Stimulated activated naive CD8-positive, alpha-beta T cell treated with anti-CD3 and anti-CD28 coated beads, Interleukin-15, Interleukin-2, amounts not matched to agents 100 U/mL and 50 U/mL, for 24 hours (primary cell): ENCODE measurements around the gene FBXL3.
A peak's percentile ranks its signal among the peaks of the same experiment; 100 is the strongest.
"Not testable (repeated sequence)": the region's sequence is repeated elsewhere in the genome, so short reads cannot be mapped to it uniquely, and the experiment has no call there.

Source experiments
- ATAC-seq: fragments of 150-1000 bp; cut with Tn5 transposase; one replicate; pipeline ENCODE4 v1.10.0; 2021
- DNase-seq: peaks from one replicate; pipeline ENCODE4 v3.0.0; 2021

The FBXL3 gene

GRCh38 chr13:76983676-76984075 lies 43.3 kb downstream of the FBXL3 start:
- ATAC-seq: no peak
- no peak for DNase-seq

GRCh38 chr13:76982061-76982460 lies 44.9 kb downstream of the FBXL3 start:
- ATAC-seq (no peak), DNase-seq (no peak)

- DNase-seq (peak; percentile 96), ATAC-seq (peak; percentile 100)
Measured at GRCh38 chr13:76980075-76980718, 46.8 kb downstream of the FBXL3 start.

- ATAC-seq (no peak), DNase-seq (no peak)
Measured at GRCh38 chr13:76976929-76977328, 50.0 kb downstream of the FBXL3 start.

- ATAC-seq (no peak), DNase-seq (no peak)
Measured at GRCh38 chr13:76976490-76976889, 50.5 kb downstream of the FBXL3 start.

- no peak for ATAC-seq
Measured at GRCh38 chr13:76975863-76976262, 51.1 kb downstream of the FBXL3 start.

GRCh38 chr13:76974618-76974975 lies 52.4 kb downstream of the FBXL3 start:
- no peak for ATAC-seq
- no peak for DNase-seq

More at GRCh38 chr13:76975863-76976262, 51.1 kb downstream of the FBXL3 start:
- no peak for DNase-seq

GRCh38 chr13:76973920-76974617 lies 52.9 kb downstream of the FBXL3 start:
- ATAC-seq (no peak), DNase-seq (no peak)

GRCh38 chr13:76971851-76972829 lies 54.8 kb downstream of the FBXL3 start:
- DNase-seq: no peak
- no peak for ATAC-seq

- ATAC-seq (no peak), DNase-seq (no peak)
Measured at GRCh38 chr13:76971215-76971614, 55.7 kb downstream of the FBXL3 start.

- ATAC-seq: no peak
- no peak for DNase-seq
Measured at GRCh38 chr13:76969488-76970365, 57.2 kb downstream of the FBXL3 start.

- ATAC-seq: no peak
- no peak for DNase-seq
Measured at GRCh38 chr13:76968041-76968440, 58.9 kb downstream of the FBXL3 start.

GRCh38 chr13:76967031-76967430 lies 59.9 kb downstream of the FBXL3 start:
- DNase-seq (no peak), ATAC-seq (no peak)

GRCh38 chr13:76965759-76966421 lies 61.1 kb downstream of the FBXL3 start:
- DNase-seq: no peak
- no peak for ATAC-seq

GRCh38 chr13:76959734-76960133 lies 67.2 kb downstream of the FBXL3 start:
- not testable (repeated sequence) for ATAC-seq, DNase-seq

GRCh38 chr13:76958841-76959432 lies 68.0 kb downstream of the FBXL3 start:
- ATAC-seq: no peak

GRCh38 chr13:76955661-76956060 lies 71.3 kb downstream of the FBXL3 start:
- no peak for ATAC-seq
- no peak for DNase-seq

More at GRCh38 chr13:76958841-76959432, 68.0 kb downstream of the FBXL3 start:
- DNase-seq: no peak
